ENCODE results near the gene SUMO1. TPM values are rescaled to one million over a fixed set of nuclear protein-coding genes. Genes with fewer than 3 reads are reported as not detected.

SUMO1 gene
- total RNA-seq, 1 donor from 2014 or later: 82.1 TPM

DNA sequence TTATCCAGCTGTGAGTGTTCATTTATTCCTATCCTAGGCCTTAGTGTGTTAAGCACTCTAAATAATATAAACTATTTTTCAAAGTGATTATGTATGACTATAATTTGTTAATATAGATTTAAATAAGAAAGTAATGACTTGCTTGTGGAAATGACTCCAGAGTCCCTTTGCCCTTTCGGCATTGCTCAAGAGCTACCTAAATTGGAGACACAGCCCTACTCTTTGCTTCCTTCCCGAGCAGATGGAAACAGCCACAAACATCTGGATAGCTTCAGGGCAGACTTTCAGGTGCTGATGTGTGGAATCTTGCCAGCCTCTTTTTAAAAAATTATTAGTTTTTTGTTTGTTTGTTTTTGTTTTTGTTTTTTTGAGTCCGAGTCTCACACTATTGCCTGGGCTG is 44.0 kb downstream of the SUMO1 start:
- no peaks in the 10 kb centered on the region for H3K36me3 Mint-ChIP-seq (ENCODE audit: low read depth)
- H3K4me3 Mint-ChIP-seq (ENCODE audit: unreplicated experiment): no peak overlapping the region
- DNase-seq (ENCODE audit: low spot score): no peak
- H3K27me3 Mint-ChIP-seq (ENCODE audit: low read depth): no peaks in the 10 kb centered on the region
- peaks cover 4% of the 10 kb centered on the region for H3K4me1 Mint-ChIP-seq (ENCODE audit: low read depth)
- TF ChIP-seq, protein P1, sequence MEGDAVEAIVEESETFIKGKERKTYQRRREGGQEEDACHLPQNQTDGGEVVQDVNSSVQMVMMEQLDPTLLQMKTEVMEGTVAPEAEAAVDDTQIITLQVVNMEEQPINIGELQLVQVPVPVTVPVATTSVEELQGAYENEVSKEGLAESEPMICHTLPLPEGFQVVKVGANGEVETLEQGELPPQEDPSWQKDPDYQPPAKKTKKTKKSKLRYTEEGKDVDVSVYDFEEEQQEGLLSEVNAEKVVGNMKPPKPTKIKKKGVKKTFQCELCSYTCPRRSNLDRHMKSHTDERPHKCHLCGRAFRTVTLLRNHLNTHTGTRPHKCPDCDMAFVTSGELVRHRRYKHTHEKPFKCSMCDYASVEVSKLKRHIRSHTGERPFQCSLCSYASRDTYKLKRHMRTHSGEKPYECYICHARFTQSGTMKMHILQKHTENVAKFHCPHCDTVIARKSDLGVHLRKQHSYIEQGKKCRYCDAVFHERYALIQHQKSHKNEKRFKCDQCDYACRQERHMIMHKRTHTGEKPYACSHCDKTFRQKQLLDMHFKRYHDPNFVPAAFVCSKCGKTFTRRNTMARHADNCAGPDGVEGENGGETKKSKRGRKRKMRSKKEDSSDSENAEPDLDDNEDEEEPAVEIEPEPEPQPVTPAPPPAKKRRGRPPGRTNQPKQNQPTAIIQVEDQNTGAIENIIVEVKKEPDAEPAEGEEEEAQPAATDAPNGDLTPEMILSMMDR (IDR thresholded peaks at IDR 0.05): no peak
- no peak overlapping the region for H3K27ac Mint-ChIP-seq (ENCODE audit: unreplicated experiment)
- no peaks in the 10 kb centered on the region for H3K9me3 Mint-ChIP-seq (ENCODE audit: low read depth)

DNA sequence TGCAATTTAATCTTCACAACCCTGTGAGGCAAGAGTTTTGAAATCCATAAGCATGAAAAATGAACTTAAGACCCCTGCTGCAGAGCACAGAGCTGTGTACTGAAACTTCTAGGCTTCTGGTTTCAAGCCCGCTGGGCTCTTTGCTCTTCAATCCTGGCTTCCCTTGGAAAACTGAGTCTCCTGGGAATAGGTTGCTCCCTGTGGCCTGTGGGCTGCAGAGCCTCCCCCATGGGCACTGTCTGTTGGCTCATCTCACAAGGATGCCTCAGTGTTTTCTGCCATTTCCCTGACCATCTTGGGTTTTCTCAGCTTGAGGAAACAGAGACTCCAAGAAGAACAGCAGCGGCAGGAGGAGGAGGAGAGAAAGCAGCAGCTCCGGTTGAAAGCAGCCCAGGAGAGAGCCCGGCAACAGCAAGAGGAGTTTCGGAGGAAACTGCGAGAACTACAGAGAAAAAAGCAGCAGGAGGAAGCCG is 44.5 kb downstream of the SUMO1 start:
- Mint-ChIP-seq H3K27ac (ENCODE audit: unreplicated experiment) (peak overlapping the region; percentile 24), H3K4me3 (ENCODE audit: unreplicated experiment) (no peak overlapping the region), H3K9me3 (ENCODE audit: low read depth) (no peaks in the 10 kb centered on the region), H3K4me1 (ENCODE audit: low read depth) (peaks cover 4% of the 10 kb centered on the region), H3K36me3 (ENCODE audit: low read depth) (no peaks in the 10 kb centered on the region), H3K27me3 (ENCODE audit: low read depth) (no peaks in the 10 kb centered on the region)
- no peak for DNase-seq (ENCODE audit: low spot score)
- TF ChIP-seq, protein P1 (IDR thresholded peaks at IDR 0.05): no peak

GRCh38 chr2:202193305-202193704 is 45.1 kb downstream of the SUMO1 start:
- TF ChIP-seq, protein P1 (IDR thresholded peaks at IDR 0.05): no peak
- H3K27ac Mint-ChIP-seq (ENCODE audit: unreplicated experiment): peak overlapping the region; percentile 38
- no peak for DNase-seq (ENCODE audit: low spot score)
- no peaks in the 10 kb centered on the region for H3K9me3 Mint-ChIP-seq (ENCODE audit: low read depth)
- no peaks in the 10 kb centered on the region for H3K36me3 Mint-ChIP-seq (ENCODE audit: low read depth)
- no peak overlapping the region for H3K4me3 Mint-ChIP-seq (ENCODE audit: unreplicated experiment)
- no peaks in the 10 kb centered on the region for H3K27me3 Mint-ChIP-seq (ENCODE audit: low read depth)
- peaks cover 4% of the 10 kb centered on the region for H3K4me1 Mint-ChIP-seq (ENCODE audit: low read depth)

- H3K27me3 Mint-ChIP-seq (ENCODE audit: low read depth): no peaks in the 10 kb centered on the region
- TF ChIP-seq, protein P1 (IDR thresholded peaks at IDR 0.05): no peak
- H3K4me3 Mint-ChIP-seq (ENCODE audit: unreplicated experiment): no peak overlapping the region
- peaks cover under 1% of the 10 kb centered on the region for H3K9me3 Mint-ChIP-seq (ENCODE audit: low read depth)
- H3K27ac Mint-ChIP-seq (ENCODE audit: unreplicated experiment): no peak overlapping the region
- peaks cover 24% of the 10 kb centered on the region for H3K4me1 Mint-ChIP-seq (ENCODE audit: low read depth)
- DNase-seq (ENCODE audit: low spot score): no peak
- no peaks in the 10 kb centered on the region for H3K36me3 Mint-ChIP-seq (ENCODE audit: low read depth)
Measured at GRCh38 chr2:202187570-202187969, 50.8 kb downstream of the SUMO1 start.

GRCh38 chr2:202186641-202187202 is 51.7 kb downstream of the SUMO1 start:
- H3K27ac Mint-ChIP-seq (ENCODE audit: unreplicated experiment): no peak overlapping the region
- no peak for DNase-seq (ENCODE audit: low spot score)
- peaks cover 24% of the 10 kb centered on the region for H3K4me1 Mint-ChIP-seq (ENCODE audit: low read depth)
- no peaks in the 10 kb centered on the region for H3K27me3 Mint-ChIP-seq (ENCODE audit: low read depth)
- no peaks in the 10 kb centered on the region for H3K36me3 Mint-ChIP-seq (ENCODE audit: low read depth)
- H3K4me3 Mint-ChIP-seq (ENCODE audit: unreplicated experiment): no peak overlapping the region
- peaks cover 4% of the 10 kb centered on the region for H3K9me3 Mint-ChIP-seq (ENCODE audit: low read depth)
- TF ChIP-seq, protein P1 (IDR thresholded peaks at IDR 0.05): no peak

Measured in chondrocyte (in vitro differentiated cells).